K562 (cell line): ENCODE results near the gene SLC2A4RG. TPM values are rescaled to one million over a fixed set of nuclear protein-coding genes. Genes with fewer than 3 reads are reported as not detected.

Source experiments
- ATAC-seq: fragments of 200-7000 bp; cut with Tn5 transposase; 3 replicates; pipeline ENCODE4 v1.9.1; 2020; ENCODE audit warnings: moderate library complexity
- Bru-seq: library from RNA; stranded (reverse); fragments of 400-500 nt; gene quantifications from one replicate; lab custom pipeline; 2021; lab: Mats Ljungman, UMichigan
- BruChase-seq, 2 experiments: library from RNA; stranded (reverse); fragments of 400-500 nt; gene quantifications; one replicate each; lab custom pipeline; 2021; lab: Mats Ljungman, UMichigan
- BruUV-seq: library from RNA; stranded (reverse); fragments of 400-500 nt; replicated peaks from 2 replicates; lab custom pipeline; 2021; lab: Mats Ljungman, UMichigan
- CTCF ChIA-PET: fragments of 300-600 bp; formaldehyde crosslinking; extraction: SDS; loops from one replicate; lab custom pipeline; 2021; ENCODE audit warnings: low intra/inter-chr PET ratio; lab: Yijun Ruan, JAX
- POLR2A ChIA-PET: fragments of 300-600, 350-650 bp; sonication (Branson Sonifier 250); formaldehyde crosslinking; extraction: SDS; loops from one replicate; lab custom pipeline; 2021; ENCODE audit warnings: antibody characterized with exemption, inconsistent platforms; lab: Yijun Ruan, JAX
- DNase-seq, 4 experiments: peaks; one replicate each; pipeline versions ENCODE4 v3.0.0 to v3.0.0-alpha.2; 2011 to 2018; ENCODE audit warnings: low spot score in 3 of 4, mixed read lengths in 3 of 4; ENCODE audit errors: extremely low read depth in 1 of 4
- FAIRE-seq: peaks from 2 replicates; lab custom pipeline; 2011; peaks lifted over from hg19 to GRCh38; lab: Jason Lieb, UNC
- H2AFZ ChIP-seq: 2 replicates; pipeline ENCODE4 v1.6.0; 2011; ENCODE audit warnings: low read depth, low read length, control low read depth, inconsistent platforms
- H3K27ac ChIP-seq: fragments of 200-600 bp; 3 replicates; pipeline ENCODE4 v1.8.0; 2011; ENCODE audit warnings: low read depth, mild to moderate bottlenecking, control low read depth, inconsistent platforms, low read length, moderate library complexity, mixed read lengths; ENCODE audit errors: extremely low read depth
- H3K27me3 ChIP-seq, 2 experiments: fragments of 300-600 bp in 1 of 2; 2 replicates in 1 of 2; 3 replicates in 1 of 2; pipeline versions ENCODE4 v1.6.0 to v1.8.0; 2011; ENCODE audit warnings: inconsistent platforms in 2 of 2, low read length in 2 of 2, mild to moderate bottlenecking in 1 of 2, mixed read lengths in 1 of 2, moderate library complexity in 1 of 2; ENCODE audit not compliant: control insufficient read depth in 2 of 2, insufficient read depth in 2 of 2
- H3K36me3 ChIP-seq: fragments of 300-600 bp; 3 replicates; pipeline ENCODE4 v1.8.0; 2011; ENCODE audit warnings: mild to moderate bottlenecking, low read length, inconsistent platforms; ENCODE audit not compliant: control insufficient read depth, insufficient read depth
- H3K4me1 ChIP-seq, 2 experiments: fragments of 200-600 bp in 1 of 2; replicated peaks in 1 of 2; 2 replicates in 1 of 2; 3 replicates in 1 of 2; pipeline versions ENCODE4 v1.5.1 to v1.8.0; 2011; ENCODE audit warnings: inconsistent platforms in 2 of 2, low read length in 2 of 2, mild to moderate bottlenecking in 1 of 2, mixed read lengths in 1 of 2, moderate library complexity in 1 of 2; ENCODE audit not compliant: control insufficient read depth in 2 of 2, insufficient read depth in 2 of 2
- H3K4me2 ChIP-seq: 2 replicates; pipeline ENCODE4 v1.6.1; 2011; ENCODE audit warnings: low read length, control low read depth, inconsistent platforms, mixed read lengths; ENCODE audit not compliant: insufficient read depth
- H3K4me3 ChIP-seq: fragments of 200-600 bp; sonication (generic), shearing (Covaris generic); 2 replicates; pipeline ENCODE4 v1.5.1; 2016; ENCODE audit warnings: control low read depth, inconsistent platforms
- H3K79me2 ChIP-seq: fragments of 200-600 bp; 3 replicates; pipeline ENCODE4 v1.8.0; 2011; ENCODE audit warnings: low read length, inconsistent platforms; ENCODE audit not compliant: control insufficient read depth, insufficient read depth
- H3K9ac ChIP-seq, 2 experiments: 2 replicates each; pipeline versions ENCODE4 v1.6.0 to v1.6.1; 2011; ENCODE audit warnings: low read depth in 2 of 2, low read length in 2 of 2, control low read depth in 1 of 2, inconsistent platforms in 1 of 2, mild to moderate bottlenecking in 1 of 2, mixed read lengths in 1 of 2; ENCODE audit not compliant: insufficient read depth in 1 of 2
- H3K9me1 ChIP-seq: one replicate; pipeline ENCODE4 v1.6.0; 2011; ENCODE audit warnings: inconsistent platforms, mild to moderate bottlenecking, low read length, moderate library complexity; ENCODE audit not compliant: control insufficient read depth, insufficient read depth
- H3K9me3 ChIP-seq: replicated peaks from 2 replicates; pipeline ENCODE4 v1.5.1; 2011; ENCODE audit warnings: low read depth, low read length, inconsistent platforms; ENCODE audit not compliant: control insufficient read depth, insufficient read depth
- H4K20me1 ChIP-seq: replicated peaks from 2 replicates; pipeline ENCODE4 v1.6.1; 2011; ENCODE audit warnings: low read length, inconsistent platforms, mixed read lengths; ENCODE audit not compliant: control insufficient read depth, insufficient read depth
- COPS2 ChIP-seq: fragments of 450-650 bp; conservative IDR thresholded peaks from 2 replicates; pipeline ENCODE4 v1.6.1; 2016; ENCODE audit warnings: mild to moderate bottlenecking, moderate library complexity
- GABPB2 ChIP-seq: fragments of 250-450 bp; sonication (Bioruptor Pico); conservative IDR thresholded peaks from 2 replicates; pipeline ENCODE4 v1.5.1; 2021; ENCODE audit warnings: mild to moderate bottlenecking
- HDAC6 ChIP-seq: IDR thresholded peaks from 2 replicates; pipeline ENCODE4 v1.6.1; 2012; ENCODE audit warnings: low read depth, mild to moderate bottlenecking, control low read depth, inconsistent platforms, low read length, moderate library complexity
- HNRNPUL1 ChIP-seq: fragments of 200-400 bp; formaldehyde crosslinking; IDR thresholded peaks from 2 replicates; pipeline ENCODE4 v1.6.1; 2017; ENCODE audit warnings: low read length
- IFI16 ChIP-seq: fragments of 250-450 bp; sonication (Bioruptor Pico); IDR thresholded peaks from 2 replicates; pipeline ENCODE4 v2.1.2; 2022; ENCODE audit warnings: mild to moderate bottlenecking, inconsistent platforms
- MIER1 ChIP-seq: fragments of 450-650 bp; IDR thresholded peaks from 2 replicates; pipeline ENCODE4 v1.6.1; 2016; ENCODE audit warnings: antibody characterized with exemption, mild to moderate bottlenecking, low read depth
- MTA3 ChIP-seq: fragments of 450-650 bp; formaldehyde crosslinking; IDR thresholded peaks from 2 replicates; pipeline ENCODE4 v1.6.1; 2017; ENCODE audit warnings: mild to moderate bottlenecking, borderline replicate concordance
- MXI1 ChIP-seq: IDR thresholded peaks from 2 replicates; pipeline ENCODE4 v1.6.1; 2011; ENCODE audit warnings: low read depth, mild to moderate bottlenecking, improper control_type of control experiment, low read length
- RNF2 ChIP-seq: sonication (generic); IDR thresholded peaks from 2 replicates; pipeline ENCODE4 v1.6.1; 2016
- SAFB ChIP-seq: fragments of 200-400 bp; formaldehyde crosslinking; IDR thresholded peaks from 2 replicates; pipeline ENCODE4 v1.6.1; 2017; ENCODE audit warnings: low read depth, low read length, borderline replicate concordance
- ZFP1 ChIP-seq: fragments of 450-650 bp; formaldehyde crosslinking; IDR thresholded peaks from 2 replicates; pipeline ENCODE4 v1.4.0; 2020; ENCODE audit warnings: mild to moderate bottlenecking, mixed read lengths
- ZFPM2 ChIP-seq: fragments of 250-450 bp; sonication (Bioruptor Pico); IDR thresholded peaks from 2 replicates; pipeline ENCODE4 v1.5.1; 2022; ENCODE audit warnings: mild to moderate bottlenecking
- ZFX ChIP-seq: sonication (generic); formaldehyde crosslinking; IDR thresholded peaks from 2 replicates; pipeline ENCODE4 v1.8.0; 2022; ENCODE audit warnings: mild to moderate bottlenecking, missing genetic modification reagents, moderate library complexity
- ZNF316 ChIP-seq: fragments of 450-650 bp; IDR thresholded peaks from 2 replicates; pipeline ENCODE4 v1.6.1; 2016
- WGBS: fragments of 100-300 bp; shearing (Covaris generic); methylation state at CpG from one replicate; pipeline ENCODE4 v1.1.6; 2016; ENCODE audit warnings: low coverage, mixed read lengths; ENCODE audit not compliant: insufficient coverage; ENCODE audit errors: missing lambda C conversion rate; 5-methylcytosine and 5-hydroxymethylcytosine counted together
- in situ Hi-C: fragments of 300-500 bp; cut with MboI; formaldehyde crosslinking; loops from 4 replicates; pipeline ENCODE4 v1.15.0; 2018; ENCODE audit warnings: inconsistent platforms, mixed read lengths
- intact Hi-C: fragments of 100-400 bp; cut with micrococcal nuclease; formaldehyde crosslinking; loops from 2 replicates; pipeline ENCODE4 v1.14.2; 2022
- long read RNA-seq, 3 experiments: library from polyadenylated mRNA in 2 of 3; library from RNA in 1 of 3; unstranded in 2 of 3; stranded (forward) in 1 of 3; transcript quantifications; one replicate each; pipeline ENCODE4 v2.0.0, GENCODE V29; 2019 to 2022
- polyA minus RNA-seq, 3 experiments: library from RNA; depleted of rRNA, polyadenylated mRNA; stranded (reverse); fragments of >200 nt; gene quantifications; 2 replicates each; pipeline ENCODE4 v1.2.3, GENCODE V29; 2011
- polyA plus RNA-seq, 8 experiments: library from polyadenylated mRNA; depleted of rRNA in 4 of 8; stranded (reverse) in 5 of 8; unstranded in 3 of 8; fragments of >200 nt; fragmentation: Nextera tagmentation in 2 of 8; fragmentation: Illumina TruSeq in 1 of 8; extraction: Ambion mirVana in 2 of 8; extraction: Trizol in 1 of 8; gene quantifications; 2 replicates each; pipeline versions ENCODE4 v1.2.1 to v1.2.3, GENCODE V29; 2011 to 2014; ENCODE audit warnings: inconsistent platforms in 1 of 8, missing spikeins in 1 of 8
- total RNA-seq, 7 experiments: library from RNA; depleted of rRNA in 6 of 7; stranded (reverse); fragments of >200 nt in 6 of 7; fragmentation: Illumina TruSeq in 2 of 7; extraction: Trizol in 2 of 7; gene quantifications; 2 replicates each; pipeline versions ENCODE4 v1.2.1 to v1.2.3, GENCODE V29; 2011 to 2021; ENCODE audit warnings: low replicate concordance in 1 of 7
- TF ChIP-seq, protein P1 (sequence below): fragments of 250-450 bp; sonication (Bioruptor Pico); IDR thresholded peaks from 2 replicates; pipeline ENCODE4 v1.8.0; 2021; ENCODE audit warnings: moderate library complexity, mild to moderate bottlenecking, inconsistent platforms
- TF ChIP-seq, protein P2 (sequence below): fragments of 200-800 bp; sonication (Bioruptor generic); IDR thresholded peaks from 2 replicates; pipeline ENCODE4 v1.6.1; 2017; ENCODE audit warnings: missing genetic modification characterization, missing compliant biosample characterization

SLC2A4RG gene
- 22.0 and 60.9 TPM in 2 replicates for total RNA-seq (2011; cell fraction: chromatin; rRNA removed; ENCODE audit: low replicate concordance)
- 104 and 105 TPM in 2 replicates for total RNA-seq (2011; cell fraction: nucleolus; rRNA removed)
- total RNA-seq (2011; cell fraction: nucleoplasm; rRNA removed): 35.7 and 41.6 TPM in 2 replicates
- 62.7 and 92.2 TPM in 2 replicates for total RNA-seq (2014; rRNA removed)
- 8.2 and 8.3 TPM in 2 replicates for total RNA-seq (2014; rRNA removed; fragmentation: Illumina TruSeq; extraction: Trizol)
- total RNA-seq (2015; rRNA removed; fragmentation: Illumina TruSeq; extraction: Trizol): 26.5 and 28.3 TPM in 2 replicates
- total RNA-seq (2021): 97.3 and 104 TPM in 2 replicates
- 29.5 and 48.0 TPM in 2 replicates for polyA plus RNA-seq (2011; rRNA removed)
- polyA plus RNA-seq (2011; cell fraction: cytosol; rRNA removed): 27.4 and 73.4 TPM in 2 replicates
- polyA plus RNA-seq (2011; cell fraction: nucleus; rRNA removed): 238 and 316 TPM in 2 replicates
- polyA plus RNA-seq (2012): 65.5 and 70.1 TPM in 2 replicates
- 10.3 and 24.9 TPM in 2 replicates for polyA plus RNA-seq (2014; fragmentation: Illumina TruSeq; extraction: Trizol)
- 1 to 10 TPM in 1 of 2 experiments, under 1 TPM in 1; 0.34 to 1.1 TPM for polyA plus RNA-seq (2014; fragmentation: Nextera tagmentation; extraction: Ambion mirVana)
- polyA plus RNA-seq (2014; rRNA removed): 62.6 and 84.4 TPM in 2 replicates
- 1.6 and 4.4 TPM in 2 replicates for polyA minus RNA-seq (2011; rRNA and poly(A)+ RNA removed)
- polyA minus RNA-seq (2011; cell fraction: cytosol; rRNA and poly(A)+ RNA removed): 14.8 and 20.6 TPM in 2 replicates
- 47.3 and 53.0 TPM in 2 replicates for polyA minus RNA-seq (2011; cell fraction: nucleus; rRNA and poly(A)+ RNA removed)
- Bru-seq, nascent RNA: percentile 68 among the genes with signal in this experiment
- BruChase-seq, experiment 1, labeled RNA remaining after a 2-hour chase: percentile 64 among the genes with signal in this experiment
- BruChase-seq, experiment 2, labeled RNA remaining after a 6-hour chase: percentile 72 among the genes with signal in this experiment
- long read RNA-seq, experiment 1, transcript SLC2A4RG-201 (8 exons, 1,731 nt): major isoform, 15 of 192 reads
- long read RNA-seq, experiment 1, transcript SLC2A4RG-208 (2 exons, 502 nt): minor isoform, 11 of 192 reads
- long read RNA-seq, experiment 1, partial matches to known transcripts: 157 of 192 reads
- long read RNA-seq, experiment 1, other reads (novel, unspliced or antisense): 8 of 192 reads
- long read RNA-seq, experiment 2, transcript SLC2A4RG-208 (2 exons, 502 nt): minor isoform, 6 of 161 reads
- long read RNA-seq, experiment 2, transcript SLC2A4RG-201 (8 exons, 1,731 nt): major isoform, 48 of 161 reads
- long read RNA-seq, experiment 2, partial matches to known transcripts: 89 of 161 reads
- long read RNA-seq, experiment 2, other reads (novel, unspliced or antisense): 18 of 161 reads
- long read RNA-seq, experiment 3, partial matches to known transcripts: 11 of 12 reads
- long read RNA-seq, experiment 3, other reads (novel, unspliced or antisense): 1 of 12 reads

DNA sequence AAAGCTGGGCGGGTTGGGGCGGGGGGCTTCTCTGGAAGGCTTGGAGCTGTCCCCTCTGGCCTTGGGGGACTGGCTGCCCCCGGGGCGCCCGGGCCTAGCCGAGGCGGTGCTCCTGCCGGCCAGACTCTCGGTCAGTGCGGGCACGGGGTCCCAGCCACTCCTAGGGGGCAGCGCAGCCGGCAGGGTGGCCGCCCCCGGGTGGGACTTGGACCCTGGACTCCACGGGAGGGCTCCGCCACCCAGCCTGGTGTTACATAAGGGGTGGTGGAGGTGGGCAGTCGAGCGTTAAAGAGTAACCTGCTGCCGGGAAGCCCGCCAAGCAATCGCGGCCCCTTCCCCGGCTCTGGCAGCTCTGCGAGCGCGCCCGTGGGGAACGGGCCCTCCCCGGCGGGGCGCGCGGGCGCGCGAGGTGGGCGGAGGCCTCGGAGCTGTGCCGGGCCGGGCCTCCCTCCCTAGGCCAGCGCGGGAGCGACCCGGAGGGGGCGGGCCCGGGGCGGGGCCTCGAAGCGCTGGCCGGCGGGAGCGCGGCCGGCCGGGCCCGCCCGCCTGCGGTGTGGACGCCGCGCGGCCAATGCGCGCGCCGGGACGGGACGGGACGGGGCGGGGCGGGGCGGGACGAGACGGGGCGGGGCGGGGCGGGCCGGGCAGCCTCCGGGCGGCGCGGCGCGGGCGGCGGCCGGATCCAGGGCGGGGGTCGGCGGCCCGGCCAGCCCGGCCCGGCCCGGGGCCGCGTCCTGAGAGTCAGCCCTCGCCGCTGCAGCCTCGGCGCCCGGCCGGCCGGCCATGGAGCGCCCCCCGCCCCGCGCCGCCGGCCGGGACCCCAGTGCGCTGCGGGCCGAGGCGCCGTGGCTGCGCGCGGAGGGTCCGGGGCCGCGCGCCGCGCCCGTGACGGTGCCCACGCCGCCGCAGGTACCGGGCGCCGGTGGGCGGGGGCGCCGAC is at the start of gene SLC2A4RG:
Gene SLC2A4RG (plus strand): TSS at position 647 of the 940 bp plus-strand sequence. CDS start 137 bp downstream, at position 784.
- H3K4me1 ChIP-seq: peaks cover 11 to 79% of the 10 kb centered on the region in 2 experiments
- intact Hi-C loops: no loop called here
- TF ChIP-seq MIER1: no peak
- no peak for TF ChIP-seq MXI1
- TF ChIP-seq MTA3: peak; percentile 46; the same call in 1 of the 2 replicates
- TF ChIP-seq HDAC6: no peak
- TF ChIP-seq, protein P1, sequence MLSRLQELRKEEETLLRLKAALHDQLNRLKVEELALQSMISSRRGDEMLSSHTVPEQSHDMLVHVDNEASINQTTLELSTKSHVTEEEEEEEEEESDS (CRISPR knock-in tag): no peak
- TF ChIP-seq ZFPM2 (CRISPR knock-in tag): no peak
- no peak for TF ChIP-seq IFI16 (CRISPR knock-in tag)
- peak; percentile 81 for TF ChIP-seq SAFB
- TF ChIP-seq, protein P2, sequence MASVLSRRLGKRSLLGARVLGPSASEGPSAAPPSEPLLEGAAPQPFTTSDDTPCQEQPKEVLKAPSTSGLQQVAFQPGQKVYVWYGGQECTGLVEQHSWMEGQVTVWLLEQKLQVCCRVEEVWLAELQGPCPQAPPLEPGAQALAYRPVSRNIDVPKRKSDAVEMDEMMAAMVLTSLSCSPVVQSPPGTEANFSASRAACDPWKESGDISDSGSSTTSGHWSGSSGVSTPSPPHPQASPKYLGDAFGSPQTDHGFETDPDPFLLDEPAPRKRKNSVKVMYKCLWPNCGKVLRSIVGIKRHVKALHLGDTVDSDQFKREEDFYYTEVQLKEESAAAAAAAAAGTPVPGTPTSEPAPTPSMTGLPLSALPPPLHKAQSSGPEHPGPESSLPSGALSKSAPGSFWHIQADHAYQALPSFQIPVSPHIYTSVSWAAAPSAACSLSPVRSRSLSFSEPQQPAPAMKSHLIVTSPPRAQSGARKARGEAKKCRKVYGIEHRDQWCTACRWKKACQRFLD (CRISPR knock-in tag): no peak; the same call in 1 of the 2 replicates
- TF ChIP-seq GABPB2 (CRISPR knock-in tag): no peak
- TF ChIP-seq COPS2: no peak
- TF ChIP-seq ZFX: peak; percentile 70
- no peak for TF ChIP-seq ZNF316
- TF ChIP-seq ZFP1 (CRISPR knock-in tag): no peak
- no peak for TF ChIP-seq HNRNPUL1
- TF ChIP-seq RNF2: no peak

More for the DNA sequence above, at the start of gene SLC2A4RG:
- no peaks in the 10 kb centered on the region for H3K9me1 ChIP-seq
- no peaks in the 10 kb centered on the region for H3K9me3 ChIP-seq
- FAIRE-seq: no peak
- BruUV-seq: no TSS peak
- peak within 1 kb of the TSS; percentile 82 to 96 for H3K9ac ChIP-seq
- H3K79me2 ChIP-seq: peaks cover 16% of the 10 kb centered on the region
- DNase-seq: peak; percentile 87 to 97 (median 96)
- H3K4me2 ChIP-seq: peak within 1 kb of the TSS; percentile 84
- 4% methylated on average over 11 of the region's 136 CpGs for WGBS
- ATAC-seq: peak; percentile 84
- H3K4me3 ChIP-seq: peak within 1 kb of the TSS; percentile 66
- H2AFZ ChIP-seq: peak within 1 kb of the TSS; percentile 70; the same call in 1 of the 2 replicates
- H4K20me1 ChIP-seq: no peaks in the 10 kb centered on the region; the same call in 1 of the 2 replicates
- no peaks in the 10 kb centered on the region for H3K27me3 ChIP-seq
- peak within 1 kb of the TSS; percentile 82 for H3K27ac ChIP-seq
- CTCF ChIA-PET: no interaction called here
- peaks cover 57% of the 10 kb centered on the region; the same call in 1 of the 3 replicates for H3K36me3 ChIP-seq
- in situ Hi-C loops: no loop called here
- POLR2A ChIA-PET: interaction anchor here (0.6 to 1.1 kb wide), 4 partner anchors 11 to 831 kb away, joined by 3 to 9 read pairs (median 4); partner anchors contain the start of genes ARFRP1 and ZGPAT
